Purkinje cell (primary cell): ENCODE results near the gene CEP41. TPM values are rescaled to one million over a fixed set of nuclear protein-coding genes. Genes with fewer than 3 reads are reported as not detected.

Experiments used
- polyA plus RNA-seq: library from polyadenylated mRNA; unstranded; fragments of >200 nt; fragmentation: Nextera tagmentation; gene quantifications from 2 replicates; pipeline ENCODE4 v1.2.1, GENCODE V29; 2014

Gene CEP41, protein sequence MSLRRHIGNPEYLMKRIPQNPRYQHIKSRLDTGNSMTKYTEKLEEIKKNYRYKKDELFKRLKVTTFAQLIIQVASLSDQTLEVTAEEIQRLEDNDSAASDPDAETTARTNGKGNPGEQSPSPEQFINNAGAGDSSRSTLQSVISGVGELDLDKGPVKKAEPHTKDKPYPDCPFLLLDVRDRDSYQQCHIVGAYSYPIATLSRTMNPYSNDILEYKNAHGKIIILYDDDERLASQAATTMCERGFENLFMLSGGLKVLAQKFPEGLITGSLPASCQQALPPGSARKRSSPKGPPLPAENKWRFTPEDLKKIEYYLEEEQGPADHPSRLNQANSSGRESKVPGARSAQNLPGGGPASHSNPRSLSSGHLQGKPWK
- 26.8 and 27.6 TPM in 2 replicates for polyA plus RNA-seq

DNA sequence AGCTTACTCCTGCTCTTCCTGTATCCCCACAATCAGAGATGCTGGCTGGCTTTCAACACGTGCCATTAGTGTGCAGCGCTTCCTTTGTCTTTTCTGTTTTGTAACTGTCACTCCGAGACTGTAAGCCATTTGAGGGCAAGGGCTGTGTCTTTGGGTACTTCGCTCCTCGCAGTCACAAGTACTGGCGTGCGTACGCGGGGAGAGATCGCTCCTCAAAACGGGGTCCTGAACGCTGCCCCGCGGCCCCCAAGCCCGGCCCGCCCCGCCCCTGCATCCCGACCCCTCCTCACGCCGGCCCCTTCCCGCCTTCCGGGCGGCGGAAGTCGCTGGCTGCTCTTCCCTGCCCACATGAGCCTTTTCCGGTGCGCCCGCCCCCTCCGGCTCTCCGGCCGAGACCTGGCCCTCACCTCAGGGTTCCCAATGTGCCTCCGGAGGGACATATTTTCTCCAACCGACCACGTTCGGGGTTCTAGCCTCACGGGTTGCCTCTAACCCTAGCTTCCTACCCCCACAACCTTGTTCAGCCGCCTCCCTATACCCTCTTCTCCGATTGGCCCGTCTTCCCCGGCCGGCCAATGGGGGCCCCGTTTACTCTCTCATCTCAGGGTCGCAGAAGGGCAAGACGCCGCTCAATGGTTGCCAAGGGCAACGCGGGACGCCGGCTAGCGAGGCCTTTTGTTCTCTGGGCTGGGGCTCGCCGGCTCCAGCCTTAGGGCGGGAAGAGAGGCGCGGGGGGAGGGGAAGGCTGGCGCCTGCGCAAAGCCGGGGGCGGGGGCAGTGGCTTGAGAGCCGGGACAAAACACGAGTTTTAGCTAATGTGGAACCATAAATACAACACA, at the start of gene CEP41:
Gene CEP41 (minus strand): TSS at position 490 of the 839 bp plus-strand sequence. CDS start 50 bp downstream, at position 440.

DNA sequence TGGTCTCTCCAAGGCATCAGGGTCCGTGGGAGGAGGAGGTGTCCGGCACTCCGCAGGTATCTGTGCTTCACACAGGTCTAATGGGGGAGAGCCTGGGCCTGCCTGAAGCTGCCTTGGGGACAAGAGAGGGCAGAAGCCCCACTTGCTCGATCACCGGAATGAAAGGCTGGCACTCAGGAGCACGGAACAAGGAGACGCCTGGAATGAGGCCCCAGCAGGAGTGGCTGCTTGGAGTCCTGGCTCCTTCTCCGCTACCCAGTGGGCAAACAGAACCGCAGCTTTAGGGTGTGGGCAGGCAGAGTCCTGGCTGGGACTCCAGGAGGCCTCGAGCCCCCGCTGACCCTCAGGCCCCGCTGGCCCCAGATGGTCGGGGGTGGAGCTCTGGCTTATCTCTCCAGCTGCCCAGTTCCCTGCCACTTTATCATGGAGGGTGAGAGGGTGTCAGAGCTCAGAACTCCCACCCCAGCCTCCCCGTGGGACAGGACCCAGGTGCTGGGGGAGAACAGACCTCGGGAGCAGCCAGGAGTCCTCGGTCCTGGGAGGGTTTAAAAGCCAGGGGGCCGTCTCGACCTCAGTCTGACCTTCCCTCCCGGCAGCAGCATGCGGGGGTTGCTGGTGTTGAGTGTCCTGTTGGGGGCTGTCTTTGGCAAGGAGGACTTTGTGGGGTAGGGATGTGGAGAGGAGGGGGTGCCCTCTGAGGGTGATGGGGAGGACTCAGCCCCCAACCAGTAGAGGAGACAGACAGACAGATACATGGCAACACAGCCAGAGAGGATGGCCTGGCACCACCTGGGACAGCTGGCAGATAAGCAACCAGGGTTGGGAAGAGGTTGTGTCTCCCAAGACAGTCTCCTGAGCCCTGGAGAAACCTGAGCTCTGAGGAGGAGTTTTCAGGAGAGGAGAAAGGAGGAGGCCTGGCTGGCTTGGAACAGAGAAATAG, 60.6 kb downstream of the CEP41 start, which contains the start of gene CPA1:
Gene CPA1 (plus strand): TSS at position 574 of the 940 bp plus-strand sequence. CDS start 27 bp downstream, at position 601.

DNA sequence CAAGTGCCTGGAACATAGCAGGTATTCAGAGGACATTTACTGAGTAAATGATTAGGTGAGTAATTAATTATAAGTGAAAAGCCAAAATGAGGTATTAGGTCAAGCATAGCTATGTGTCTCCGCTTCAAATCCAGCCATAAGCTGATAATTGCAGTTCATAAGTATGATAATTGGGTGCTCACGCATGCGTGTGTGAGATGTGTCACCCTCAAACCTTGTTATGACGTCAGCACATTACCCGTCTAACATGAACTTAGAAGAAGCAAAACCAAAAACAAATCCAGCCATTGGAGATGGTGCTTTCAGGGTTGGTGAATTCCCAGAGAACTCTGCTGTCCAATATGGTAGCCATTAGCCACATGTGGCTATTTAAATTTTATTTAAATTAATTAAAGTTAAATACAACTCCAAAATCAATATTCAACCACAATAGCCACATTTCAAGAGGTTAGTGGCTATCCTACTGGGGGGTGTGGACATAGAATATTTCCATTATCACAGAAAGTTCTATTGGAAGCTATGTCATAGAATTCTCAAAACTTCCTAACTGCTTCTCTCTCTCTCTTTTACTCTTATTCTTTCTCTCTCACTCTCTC, 96.4 kb downstream of the CEP41 start, which contains the start of gene CPA5:
Gene CPA5 (plus strand): TSS at position 546 of the 596 bp plus-strand sequence. CDS start 1,670 bp downstream, outside the sequence.

Other genes starting within 250 kb of the CEP41 start
- gene TMEM209, start 235.6 kb downstream of the CEP41 start, polyA plus RNA-seq: 48.1 and 53.1 TPM in 2 replicates
- not detected in 2 replicates for gene SSMEM1, start 233.2 kb downstream of the CEP41 start, polyA plus RNA-seq
- not detected in 2 replicates for gene CPA2, start 174.2 kb downstream of the CEP41 start, polyA plus RNA-seq
- not detected in 2 replicates for gene CPA4, start 147.9 kb downstream of the CEP41 start, polyA plus RNA-seq
- gene CPA5, start 96.2 kb downstream of the CEP41 start, polyA plus RNA-seq: not detected in 2 replicates
- not detected in 2 replicates for gene CPA1, start 60.5 kb downstream of the CEP41 start, polyA plus RNA-seq
- gene MEST, start 51.1 kb upstream of the CEP41 start, polyA plus RNA-seq: 24.0 and 27.4 TPM in 2 replicates
- 13.5 and 14.2 TPM in 2 replicates for gene COPG2, start 227.7 kb upstream of the CEP41 start, polyA plus RNA-seq
- not detected in 2 replicates for gene TSGA13, start 245.5 kb upstream of the CEP41 start, polyA plus RNA-seq